Kidney tubule cell (primary cell): ENCODE measurements around the gene ARID5A.

ENCODE experiments used
- DNase-seq: peaks from one replicate; pipeline ENCODE4 v3.0.0-alpha.2; 2018; ENCODE audit warnings: low spot score

The ARID5A gene

GRCh38 chr2:96528006-96528699 lies 8.4 kb upstream of the ARID5A start:
- no peak for DNase-seq

GRCh38 chr2:96528700-96529375 lies 7.7 kb upstream of the ARID5A start:
- no peak for DNase-seq

- no peak for DNase-seq
Measured at GRCh38 chr2:96529376-96530143, 7.0 kb upstream of the ARID5A start.

DNA sequence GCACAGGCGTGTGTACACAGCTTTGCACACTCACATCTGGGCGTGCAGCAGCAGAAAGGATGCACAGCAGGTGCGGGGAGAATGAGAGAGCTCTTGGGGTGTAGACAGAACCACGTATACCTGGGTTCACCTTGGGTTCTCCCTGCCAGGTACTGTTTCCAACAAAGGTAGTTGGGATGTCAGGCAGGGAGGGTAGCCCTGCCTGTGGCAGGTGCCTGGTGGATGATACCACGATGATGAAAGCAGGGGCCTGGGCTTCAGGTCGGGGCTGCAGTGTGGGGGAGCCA lies 6.5 kb upstream of the ARID5A start:
- no peak for DNase-seq

DNA sequence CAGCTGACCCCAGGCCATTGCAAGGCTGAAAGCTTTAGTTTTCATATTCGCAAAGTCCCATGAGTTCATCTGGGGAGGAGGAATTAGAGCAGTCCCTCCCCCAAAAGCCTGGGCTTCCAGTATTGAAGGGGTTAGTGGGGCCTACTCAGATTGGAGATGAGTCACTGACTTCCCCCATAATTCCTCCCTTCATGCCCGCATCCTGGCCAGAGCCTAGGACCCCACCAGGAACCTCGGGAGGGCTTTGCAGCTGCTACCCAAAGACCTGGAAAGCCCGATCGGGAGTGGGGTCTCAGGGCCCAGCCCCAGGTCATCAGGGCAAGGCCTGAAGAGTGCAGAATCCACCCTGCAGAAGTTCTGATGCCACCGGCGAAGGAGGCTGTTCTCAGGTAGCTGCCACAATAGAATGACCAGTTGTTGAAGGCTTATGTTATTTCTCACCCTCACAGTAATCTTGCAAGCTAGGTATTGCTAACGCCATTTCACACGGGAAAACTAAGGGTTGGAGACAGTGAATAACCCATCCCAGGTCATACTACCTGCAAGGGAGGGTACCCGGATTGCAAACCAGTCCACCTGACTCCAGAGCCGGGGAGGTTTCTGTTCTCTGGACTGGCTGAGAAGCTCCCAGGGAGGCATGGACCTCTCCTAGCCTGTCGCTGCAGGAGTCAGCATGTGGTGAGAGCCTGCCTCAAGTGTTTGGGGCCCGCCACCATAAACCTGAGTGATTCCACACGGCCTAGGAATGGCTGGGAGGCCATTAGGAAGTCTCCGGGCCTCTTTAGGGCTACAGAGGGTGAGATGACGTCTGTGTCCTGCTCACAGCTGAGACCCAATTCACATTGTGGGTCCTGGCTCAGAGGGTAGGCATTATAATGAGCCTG lies 5.8 kb upstream of the ARID5A start:
- no peak for DNase-seq

DNA sequence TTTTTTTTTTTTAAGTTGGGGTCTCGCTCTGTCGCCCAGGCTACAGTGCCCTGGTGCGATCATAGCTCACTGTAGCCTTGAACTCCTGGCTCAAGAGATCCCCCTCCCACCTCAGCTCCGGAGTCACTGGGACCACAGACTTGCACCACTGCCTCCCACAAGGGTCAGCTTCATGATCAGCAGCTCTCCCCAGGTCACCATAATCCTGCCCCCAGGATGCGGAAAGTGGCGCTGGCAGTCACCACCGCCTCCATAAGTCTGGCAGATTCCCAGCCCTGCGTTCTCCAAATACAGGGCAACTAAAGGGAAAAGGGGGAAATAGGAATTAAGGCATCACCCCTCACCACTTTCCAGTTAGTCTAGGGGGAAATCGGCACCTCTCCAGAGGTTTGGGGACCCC lies 5.2 kb upstream of the ARID5A start:
- no peak for DNase-seq

DNA sequence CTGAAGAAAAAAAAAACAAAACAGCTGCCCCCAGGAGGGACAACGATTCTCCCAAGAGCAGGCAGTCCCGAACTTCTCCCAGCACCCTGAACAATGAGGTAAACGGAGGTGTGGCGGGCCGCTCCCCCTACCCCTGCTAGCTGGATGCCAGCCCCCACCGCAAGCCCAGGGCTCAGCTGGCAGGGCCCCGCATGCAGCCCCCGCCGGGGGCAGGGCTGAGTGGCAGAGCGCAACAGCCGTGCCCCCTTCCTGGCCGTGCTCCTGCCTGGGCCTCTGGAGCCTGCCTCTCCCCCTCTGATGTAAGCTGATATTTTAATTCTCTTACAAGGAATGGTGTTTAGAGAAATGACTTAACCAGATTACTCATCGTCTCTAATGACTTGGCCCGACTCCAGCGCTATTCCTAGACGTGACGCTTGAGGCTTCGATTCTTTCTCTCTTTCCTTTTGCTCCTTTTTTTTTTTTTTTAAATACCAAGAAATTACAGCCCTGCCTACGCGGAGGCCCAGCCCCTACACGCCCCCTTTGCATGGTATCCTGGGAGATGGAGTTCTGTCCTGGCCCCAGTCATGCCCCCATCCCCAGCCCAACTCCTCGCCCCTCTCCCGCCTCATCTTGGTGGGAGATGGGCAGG lies 4.6 kb upstream of the ARID5A start:
- DNase-seq: peak; percentile 99

GRCh38 chr2:96532641-96533291 lies 3.8 kb upstream of the ARID5A start:
- DNase-seq: no peak

GRCh38 chr2:96533292-96534073 lies 3.1 kb upstream of the ARID5A start:
- DNase-seq: no peak

GRCh38 chr2:96534141-96534540 lies 2.4 kb upstream of the ARID5A start:
- DNase-seq: no peak

- no peak for DNase-seq
Measured at GRCh38 chr2:96534701-96535181, 1.8 kb upstream of the ARID5A start.

- no peak for DNase-seq
Measured at GRCh38 chr2:96535331-96535730, 1.2 kb upstream of the ARID5A start.

- DNase-seq: peak; percentile 67
Measured at GRCh38 chr2:96537066-96537733, 648 bp downstream of the ARID5A start.

DNA sequence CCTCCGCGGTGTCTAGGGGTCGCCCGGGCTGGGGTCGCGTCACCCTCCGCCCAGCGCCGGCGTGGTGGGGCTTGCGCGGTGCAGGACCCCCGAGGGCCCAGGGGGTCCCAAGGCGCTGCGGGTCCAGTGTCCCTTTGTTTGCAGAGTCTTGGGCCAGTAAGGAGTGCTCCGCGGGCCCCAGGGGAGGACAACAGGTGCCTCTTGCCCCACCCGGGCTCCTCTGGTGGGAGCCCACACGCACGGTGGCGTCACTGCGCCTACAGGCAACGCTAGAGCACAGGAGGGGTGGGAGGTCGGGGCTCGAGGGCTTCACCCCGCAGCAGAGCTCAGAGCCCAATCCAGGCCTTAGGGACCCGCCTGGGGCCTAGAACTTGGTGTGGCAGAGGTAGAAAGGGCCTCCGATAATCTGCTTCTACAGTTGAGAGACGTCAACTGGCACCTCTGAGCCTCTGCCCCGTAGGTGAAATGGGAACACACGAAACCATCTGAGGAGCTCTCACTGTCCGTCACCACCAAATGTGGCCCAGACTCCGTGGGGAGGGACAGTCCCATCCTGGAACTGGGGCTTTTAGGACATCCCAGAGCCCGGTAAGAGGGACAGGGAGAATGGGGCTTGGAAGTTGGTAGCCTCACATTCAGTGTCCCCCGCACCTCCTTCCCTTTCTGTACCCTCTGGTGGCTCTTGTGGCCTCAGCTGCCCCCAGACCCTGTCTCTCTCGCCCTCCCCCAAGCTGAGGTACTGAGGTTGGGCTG lies 1.4 kb downstream of the ARID5A start:
- DNase-seq: no peak

DNA sequence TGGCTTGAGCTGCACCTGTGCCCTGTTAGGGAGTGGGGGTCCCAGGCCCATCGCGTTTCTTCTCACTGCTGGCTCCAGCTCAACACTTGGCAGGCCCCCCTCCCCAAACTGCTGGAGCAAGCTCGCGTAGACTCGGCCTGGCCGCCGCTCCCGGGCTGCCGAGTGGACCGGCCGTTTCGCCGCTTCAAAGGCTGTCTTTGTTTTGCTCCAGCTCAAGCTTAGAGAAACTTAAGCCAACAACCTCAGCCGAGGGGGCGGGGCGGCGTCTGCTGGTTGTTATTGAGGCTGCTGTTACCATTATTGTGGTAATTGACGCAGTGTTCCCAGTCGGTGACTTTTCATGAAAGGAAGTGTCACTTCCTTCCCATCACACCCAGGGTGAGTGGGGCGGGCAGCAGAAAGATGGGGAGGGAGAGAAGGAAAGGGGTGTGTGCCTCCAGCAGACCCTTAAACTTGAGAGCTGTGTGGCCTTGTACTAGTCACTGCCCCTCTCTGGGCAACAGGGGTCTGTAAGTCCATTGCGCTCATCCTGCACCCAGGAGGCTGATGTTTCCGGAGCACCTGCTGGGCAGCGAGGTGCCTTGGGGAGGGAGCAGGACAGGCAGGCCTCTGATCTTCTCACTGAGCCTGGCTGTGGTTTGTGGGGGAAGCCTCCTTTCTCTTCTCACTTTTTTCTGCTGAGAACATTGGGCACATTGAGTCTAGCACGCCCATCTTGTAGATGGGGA lies 2.1 kb downstream of the ARID5A start:
- DNase-seq: no peak

GRCh38 chr2:96539215-96539920 lies 2.8 kb downstream of the ARID5A start:
- DNase-seq: no peak

- peak; percentile 32 for DNase-seq
Measured at GRCh38 chr2:96540136-96540535, 3.6 kb downstream of the ARID5A start.
